OCI-LY3 (cell line): ENCODE results near the gene MS4A2.

Source experiments
- H2AFZ ChIP-seq: fragments of 200-600, 300-600 bp; shearing (Covaris generic); 2 replicates; pipeline ENCODE4 v1.6.0; 2014; ENCODE audit warnings: antibody characterized with exemption, low read depth, low read length
- H3K27ac ChIP-seq: fragments of 200-600, 300-600 bp; sonication (generic); 2 replicates; pipeline ENCODE4 v1.5.1; 2014; ENCODE audit warnings: mild to moderate bottlenecking, low read length, moderate library complexity, mixed read lengths
- H3K27me3 ChIP-seq: fragments of 200-600, 300-600 bp; sonication (generic); 2 replicates; pipeline ENCODE4 v1.6.1; 2014; ENCODE audit warnings: low read depth, low read length, mixed read lengths
- H3K36me3 ChIP-seq: fragments of 200-600, 300-600 bp; sonication (generic); replicated peaks from 2 replicates; pipeline ENCODE3; 2014; ENCODE audit warnings: low read depth, low read length, mixed read lengths
- H3K4me1 ChIP-seq: fragments of 300-600, 200-600 bp; sonication (generic); 2 replicates; pipeline ENCODE4 v1.6.1; 2014; ENCODE audit warnings: low read length, mixed read lengths
- H3K4me2 ChIP-seq: fragments of 200-600, 300-600 bp; sonication (generic); 2 replicates; pipeline ENCODE4 v1.6.1; 2014; ENCODE audit warnings: low read length, mixed read lengths
- H3K4me3 ChIP-seq: fragments of 300-600, 200-600 bp; sonication (generic); 2 replicates; pipeline ENCODE4 v1.5.1; 2014; ENCODE audit warnings: antibody characterized with exemption, mild to moderate bottlenecking, low read length, moderate library complexity
- H3K79me2 ChIP-seq: fragments of 300-600, 200-600 bp; shearing (Covaris generic); 2 replicates; pipeline ENCODE4 v1.6.1; 2014; ENCODE audit warnings: mild to moderate bottlenecking, low read length, mixed read lengths
- H3K9ac ChIP-seq: fragments of 300-600, 200-600 bp; shearing (Covaris generic); 2 replicates; pipeline ENCODE4 v1.6.0; 2014; ENCODE audit warnings: mild to moderate bottlenecking, low read length, moderate library complexity
- H3K9me3 ChIP-seq: fragments of 200-600, 300-600 bp; shearing (Covaris generic); 2 replicates; pipeline ENCODE4 v1.6.1; 2014; ENCODE audit warnings: low read length, mixed read lengths; ENCODE audit not compliant: insufficient read depth
- H4K20me1 ChIP-seq: fragments of 200-600, 300-600 bp; sonication (generic); 2 replicates; pipeline ENCODE4 v1.6.1; 2016; ENCODE audit warnings: low read length, mixed read lengths; ENCODE audit not compliant: insufficient read depth
- EZH2phosphoT487 ChIP-seq: fragments of 200-600 bp; shearing (Covaris generic); IDR thresholded peaks from 2 replicates; pipeline ENCODE4 v1.6.1; 2018; ENCODE audit warnings: antibody characterized with exemption, mixed run types, low read depth
- TF ChIP-seq, protein P1 (sequence below): fragments of 200-600, 300-600 bp; sonication (generic); IDR thresholded peaks from 2 replicates; pipeline ENCODE4 v1.5.1; 2014; ENCODE audit warnings: antibody characterized with exemption, low read length, low read depth

The MS4A2 gene

DNA sequence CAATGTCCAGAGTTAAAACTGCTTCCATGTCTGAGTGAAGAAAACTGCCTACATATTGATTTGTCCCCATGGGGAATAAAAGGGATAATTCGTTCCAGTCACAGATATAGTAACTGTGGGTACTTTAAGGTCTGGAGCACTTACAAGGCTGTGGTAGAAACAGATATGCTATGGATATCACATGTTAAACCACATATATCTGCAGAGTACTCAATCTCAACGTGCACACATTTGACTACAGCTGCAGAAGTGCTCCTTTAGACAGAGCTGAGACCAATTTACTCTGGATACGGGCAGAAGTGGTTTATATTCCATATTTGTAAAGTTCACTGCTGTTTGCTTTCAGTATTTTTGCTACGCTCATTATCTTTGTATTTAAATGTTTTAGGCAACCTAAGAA lies 9.7 kb upstream of the MS4A2 start:
- Histone ChIP-seq H3K4me3 (no peak overlapping the region), H3K36me3 (no peaks in the 10 kb centered on the region), H3K27me3 (no peaks in the 10 kb centered on the region), H3K4me2 (no peak overlapping the region), H3K4me1 (no peaks in the 10 kb centered on the region), H2AFZ (no peak overlapping the region), H3K9ac (no peak overlapping the region), H3K27ac (no peak overlapping the region), H4K20me1 (no peaks in the 10 kb centered on the region), H3K79me2 (no peaks in the 10 kb centered on the region), H3K9me3 (no peaks in the 10 kb centered on the region)
- TF ChIP-seq, protein P1, sequence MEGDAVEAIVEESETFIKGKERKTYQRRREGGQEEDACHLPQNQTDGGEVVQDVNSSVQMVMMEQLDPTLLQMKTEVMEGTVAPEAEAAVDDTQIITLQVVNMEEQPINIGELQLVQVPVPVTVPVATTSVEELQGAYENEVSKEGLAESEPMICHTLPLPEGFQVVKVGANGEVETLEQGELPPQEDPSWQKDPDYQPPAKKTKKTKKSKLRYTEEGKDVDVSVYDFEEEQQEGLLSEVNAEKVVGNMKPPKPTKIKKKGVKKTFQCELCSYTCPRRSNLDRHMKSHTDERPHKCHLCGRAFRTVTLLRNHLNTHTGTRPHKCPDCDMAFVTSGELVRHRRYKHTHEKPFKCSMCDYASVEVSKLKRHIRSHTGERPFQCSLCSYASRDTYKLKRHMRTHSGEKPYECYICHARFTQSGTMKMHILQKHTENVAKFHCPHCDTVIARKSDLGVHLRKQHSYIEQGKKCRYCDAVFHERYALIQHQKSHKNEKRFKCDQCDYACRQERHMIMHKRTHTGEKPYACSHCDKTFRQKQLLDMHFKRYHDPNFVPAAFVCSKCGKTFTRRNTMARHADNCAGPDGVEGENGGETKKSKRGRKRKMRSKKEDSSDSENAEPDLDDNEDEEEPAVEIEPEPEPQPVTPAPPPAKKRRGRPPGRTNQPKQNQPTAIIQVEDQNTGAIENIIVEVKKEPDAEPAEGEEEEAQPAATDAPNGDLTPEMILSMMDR = no peak

DNA sequence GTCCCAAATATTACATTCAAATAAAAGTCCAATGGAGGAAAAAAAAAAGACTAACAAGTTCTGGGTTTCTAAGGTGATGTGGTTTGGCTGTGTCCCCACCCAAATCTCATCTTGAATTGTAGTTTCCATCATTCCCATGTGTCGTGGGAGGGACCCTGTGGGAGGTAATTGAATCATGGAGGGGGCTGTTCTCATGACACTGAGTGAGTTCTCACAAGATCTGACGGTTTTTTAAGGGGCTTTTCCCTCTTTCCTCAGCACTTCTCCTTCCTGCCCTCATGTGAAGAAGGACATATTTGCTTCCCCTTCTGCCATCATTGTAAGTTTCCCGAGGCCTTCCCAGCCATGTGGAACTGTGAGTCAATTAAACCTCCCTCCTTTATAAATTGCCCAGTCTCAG lies 7.9 kb upstream of the MS4A2 start:
- Histone ChIP-seq H3K27me3 (no peaks in the 10 kb centered on the region), H3K4me3 (no peak overlapping the region), H3K9me3 (no peaks in the 10 kb centered on the region), H4K20me1 (no peaks in the 10 kb centered on the region), H3K4me2 (no peak overlapping the region), H3K9ac (no peak overlapping the region), H3K79me2 (no peaks in the 10 kb centered on the region), H2AFZ (no peak overlapping the region), H3K36me3 (no peaks in the 10 kb centered on the region), H3K27ac (no peak overlapping the region), H3K4me1 (no peaks in the 10 kb centered on the region)
- no peak for TF ChIP-seq EZH2phosphoT487
- TF ChIP-seq, protein P1 = no peak

DNA sequence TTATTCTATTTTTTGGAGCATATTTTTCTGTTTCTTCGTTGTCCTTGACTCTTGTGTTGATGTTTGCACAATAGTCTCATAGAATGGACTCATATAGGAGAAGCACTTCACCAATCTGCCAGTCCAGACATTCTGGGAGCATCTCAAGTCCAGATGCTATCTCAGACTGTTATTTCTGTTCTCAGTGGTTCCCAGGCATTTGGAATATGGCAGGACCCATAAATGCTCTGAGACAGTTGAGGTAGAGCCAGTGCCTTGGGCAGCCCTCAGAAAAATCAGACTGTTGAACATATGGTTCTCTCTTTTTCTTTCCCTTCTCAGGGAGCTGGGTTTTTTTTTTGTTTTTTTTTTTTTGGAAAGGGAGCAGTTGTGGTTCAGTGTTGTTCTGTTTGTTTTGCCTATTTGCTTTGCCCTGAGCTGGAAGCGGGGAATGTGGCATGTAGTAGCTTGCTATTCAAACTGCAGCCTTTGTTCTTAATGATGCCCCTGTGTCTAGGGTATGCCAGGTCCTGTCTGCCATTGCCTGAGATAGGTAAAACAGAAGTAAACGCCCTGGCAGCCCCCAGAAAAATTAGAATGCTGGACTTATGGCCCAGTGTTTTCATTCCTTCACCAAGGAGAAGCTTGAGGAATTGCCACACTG lies 3.7 kb upstream of the MS4A2 start:
- TF ChIP-seq, protein P1 = no peak
- TF ChIP-seq EZH2phosphoT487 = no peak
- Histone ChIP-seq H3K9ac (no peak overlapping the region), H3K27ac (no peak overlapping the region), H3K4me1 (no peaks in the 10 kb centered on the region), H3K9me3 (no peaks in the 10 kb centered on the region), H3K4me3 (no peak overlapping the region), H3K79me2 (no peaks in the 10 kb centered on the region), H3K4me2 (no peak overlapping the region), H2AFZ (no peak overlapping the region), H3K27me3 (no peaks in the 10 kb centered on the region), H4K20me1 (no peaks in the 10 kb centered on the region), H3K36me3 (no peaks in the 10 kb centered on the region)

DNA sequence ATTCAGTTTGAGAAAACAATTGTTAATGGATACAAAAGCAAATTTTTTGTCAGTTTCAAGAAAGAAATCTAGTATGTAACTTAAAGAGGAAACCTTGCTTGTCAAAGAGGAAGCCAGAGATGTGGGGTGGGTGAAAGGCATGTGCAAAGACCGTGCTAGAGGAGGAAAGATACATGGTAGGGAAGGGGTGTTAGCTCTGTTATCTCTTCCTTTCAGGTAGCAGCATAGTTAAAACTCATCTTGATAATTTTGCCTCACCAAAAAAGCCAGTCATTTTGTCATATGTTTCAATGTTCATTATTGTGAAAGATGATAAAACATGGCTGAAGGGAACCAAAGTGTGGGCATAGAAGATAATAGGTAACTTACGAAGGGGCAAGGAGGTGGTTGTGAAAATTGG lies 2.6 kb upstream of the MS4A2 start:
- Histone ChIP-seq H3K36me3 (no peaks in the 10 kb centered on the region), H3K27ac (no peak overlapping the region), H3K4me2 (no peak overlapping the region), H3K9me3 (no peaks in the 10 kb centered on the region), H3K4me3 (no peak overlapping the region), H3K27me3 (no peaks in the 10 kb centered on the region), H3K9ac (no peak overlapping the region), H3K79me2 (no peaks in the 10 kb centered on the region), H2AFZ (no peak overlapping the region), H3K4me1 (no peaks in the 10 kb centered on the region), H4K20me1 (no peaks in the 10 kb centered on the region)
- TF ChIP-seq EZH2phosphoT487 = no peak
- TF ChIP-seq, protein P1 = no peak
